CD4-positive, alpha-beta memory T cell (primary cell): ENCODE results near the gene OR2AE1. TPM values are rescaled to one million over a fixed set of nuclear protein-coding genes. Genes with fewer than 3 reads are reported as not detected.

Experiments
- CTCF ChIA-PET: fragments of 350-600 bp; sonication (Branson Sonifier 250); formaldehyde crosslinking; loops from one replicate; lab custom pipeline; 2021; ENCODE audit warnings: inconsistent platforms; ENCODE audit not compliant: partially characterized antibody; lab: Charles Lee
- POLR2A ChIA-PET: fragments of 350-600 bp; sonication (Branson Sonifier 250); formaldehyde crosslinking; loops from one replicate; lab custom pipeline; 2021; ENCODE audit not compliant: partially characterized antibody; lab: Charles Lee
- DNase-seq, 5 donors: peaks; one replicate each; pipeline versions ENCODE4 v3.0.0 to v3.0.0-alpha.2; 2020 to 2022; ENCODE audit warnings: mixed read lengths in 1 of 5
- H3K27ac ChIP-seq: one replicate; pipeline ENCODE4 v1.7.0; 2013; ENCODE audit warnings: low read depth, low read length
- H3K27me3 ChIP-seq: 2 replicates; pipeline ENCODE4 v1.7.0; 2013; ENCODE audit warnings: mild to moderate bottlenecking, low read length, moderate library complexity; ENCODE audit not compliant: insufficient read depth
- H3K36me3 ChIP-seq: 2 replicates; pipeline ENCODE4 v1.7.0; 2013; ENCODE audit warnings: mild to moderate bottlenecking, low read length, moderate library complexity; ENCODE audit not compliant: insufficient read depth
- H3K4me1 ChIP-seq: 2 replicates; pipeline ENCODE4 v1.7.0; 2013; ENCODE audit warnings: mild to moderate bottlenecking, low read length, moderate library complexity; ENCODE audit not compliant: insufficient read depth
- H3K4me3 ChIP-seq, 2 donors: one replicate each; pipeline ENCODE4 v1.7.0; 2013; ENCODE audit warnings: low read length in 2 of 2, mild to moderate bottlenecking in 1 of 2
- H3K9me3 ChIP-seq, 2 donors: one replicate each; pipeline ENCODE4 v1.7.0; 2013; ENCODE audit warnings: low read length in 2 of 2, control low read depth in 1 of 2; ENCODE audit not compliant: control insufficient read depth in 1 of 2
- H3K27ac Mint-ChIP-seq, 7 donors: one replicate each; pipeline ENCODE4 v1.8.0; 2020 to 2021; ENCODE audit warnings: mixed read lengths in 7 of 7, mild to moderate bottlenecking in 6 of 7, inconsistent platforms in 3 of 7, moderate library complexity in 3 of 7
- H3K27me3 Mint-ChIP-seq, 2 donors: one replicate each; pipeline ENCODE4 v1.8.0; 2020 to 2021; ENCODE audit warnings: mixed read lengths in 2 of 2
- H3K36me3 Mint-ChIP-seq, 2 donors: one replicate each; pipeline ENCODE4 v1.8.0; 2020 to 2021; ENCODE audit warnings: mixed read lengths in 2 of 2, inconsistent platforms in 1 of 2, mild to moderate bottlenecking in 1 of 2
- H3K4me1 Mint-ChIP-seq, 4 donors: one replicate each; pipeline ENCODE4 v1.8.0; 2020 to 2021; ENCODE audit warnings: mixed read lengths in 4 of 4, mild to moderate bottlenecking in 1 of 4
- H3K4me3 Mint-ChIP-seq, 8 donors: one replicate each; pipeline ENCODE4 v1.8.0; 2020 to 2021; ENCODE audit warnings: mixed read lengths in 8 of 8, mild to moderate bottlenecking in 7 of 8, moderate library complexity in 6 of 8, inconsistent platforms in 3 of 8
- H3K9me3 Mint-ChIP-seq, 8 donors: one replicate each; pipeline ENCODE4 v1.8.0; 2020 to 2021; ENCODE audit warnings: mixed read lengths in 8 of 8, mild to moderate bottlenecking in 5 of 8, inconsistent platforms in 3 of 8, moderate library complexity in 1 of 8
- intact Hi-C: fragments of 100-400 bp; cut with micrococcal nuclease; formaldehyde crosslinking; loops from one replicate; pipeline ENCODE4 v1.15.1; 2023
- polyA plus RNA-seq, 2 donors: library from polyadenylated mRNA; unstranded; fragments of 300-500 nt; fragmentation: Illumina TruSeq; gene quantifications; one replicate each; pipeline ENCODE4 v1.2.3, GENCODE V29; 2021
- total RNA-seq, 2 experiments: library from RNA; stranded (reverse); gene quantifications; one replicate each; pipeline ENCODE4 v1.2.3, GENCODE V29; 2021

Gene OR2AE1
- total and polyA plus RNA-seq, 4 experiments from 2014 or later = not detected

GRCh38 chr7:99840136-99840869 is 36.5 kb downstream of the OR2AE1 start:
- no peak overlapping the region for H3K27ac ChIP-seq
- H3K36me3 ChIP-seq = no peaks in the 10 kb centered on the region
- DNase-seq = no peak
- H3K4me3 ChIP-seq = no peak overlapping the region
- Mint-ChIP-seq H3K36me3 (no peaks in the 10 kb centered on the region), H3K27me3 (peaks cover 0 to 13% of the 10 kb centered on the region in 2 donors), H3K4me1 (peaks cover 0 to 1% (median 0%) of the 10 kb centered on the region in 4 donors), H3K9me3 (no peaks in the 10 kb centered on the region), H3K4me3 (no peak overlapping the region), H3K27ac (no peak overlapping the region)
- POLR2A ChIA-PET = no interaction called here
- no peaks in the 10 kb centered on the region for H3K9me3 ChIP-seq
- CTCF ChIA-PET = no interaction called here
- H3K4me1 ChIP-seq = no peaks in the 10 kb centered on the region
- intact Hi-C loops = no loop called here
- no peaks in the 10 kb centered on the region for H3K27me3 ChIP-seq

DNA sequence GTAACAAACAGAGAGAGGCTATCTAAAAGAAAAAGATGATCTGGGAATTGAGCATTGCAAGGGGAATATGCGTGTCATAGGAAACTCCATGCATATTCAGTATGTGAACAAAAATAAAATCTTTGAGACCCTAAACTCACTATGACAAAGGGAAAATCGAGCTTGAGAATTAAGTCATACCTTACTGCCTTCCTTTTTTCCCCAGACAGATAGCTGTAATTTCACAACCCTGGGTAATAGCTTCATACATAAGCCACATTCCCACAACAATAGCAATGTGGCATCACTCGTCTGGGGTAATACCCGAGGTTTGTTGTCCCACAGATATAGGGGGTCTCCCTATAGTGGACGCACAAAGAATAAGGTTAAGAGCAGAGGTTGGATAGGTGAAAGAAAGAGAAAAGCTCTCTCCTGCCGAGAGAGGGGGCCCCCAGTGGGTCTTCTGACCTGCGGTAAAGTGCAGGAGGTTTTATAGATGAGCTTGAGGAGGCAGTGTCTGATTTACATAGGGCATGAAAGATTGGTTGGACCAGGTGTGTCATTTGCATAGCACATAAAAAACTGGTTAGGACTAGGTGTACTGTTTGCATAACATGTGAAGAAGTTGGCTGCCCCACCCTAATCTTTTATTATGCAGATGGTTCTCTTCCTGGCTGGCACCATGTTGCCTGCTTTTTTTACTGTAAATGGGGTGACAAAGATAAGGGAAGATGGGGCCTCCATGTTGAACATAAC is 37.4 kb downstream of the OR2AE1 start:
- POLR2A ChIA-PET = interaction anchor here (0.5 kb wide), 1 partner anchor 9 kb away, joined by 4 read pairs; no protein-coding TSS in a partner anchor
- Histone ChIP-seq H3K4me3 (no peak overlapping the region), H3K36me3 (no peaks in the 10 kb centered on the region), H3K27ac (no peak overlapping the region), H3K27me3 (no peaks in the 10 kb centered on the region), H3K4me1 (no peaks in the 10 kb centered on the region), H3K9me3 (no peaks in the 10 kb centered on the region)
- H3K4me1 Mint-ChIP-seq = peaks cover 0 to 1% (median 0%) of the 10 kb centered on the region in 4 donors
- no peaks in the 10 kb centered on the region for H3K36me3 Mint-ChIP-seq
- intact Hi-C loops = no loop called here
- no peak overlapping the region for H3K4me3 Mint-ChIP-seq
- CTCF ChIA-PET = no interaction called here
- H3K9me3 Mint-ChIP-seq = no peaks in the 10 kb centered on the region
- H3K27me3 Mint-ChIP-seq = peaks cover 0 to 13% of the 10 kb centered on the region in 2 donors
- no peak for DNase-seq
- H3K27ac Mint-ChIP-seq = no peak overlapping the region

- no peaks in the 10 kb centered on the region for H3K36me3 Mint-ChIP-seq
- H3K27me3 Mint-ChIP-seq = peaks cover 0 to 9% of the 10 kb centered on the region in 2 donors
- peak overlapping the region in 1 of 7 donors; percentile 56 for H3K27ac Mint-ChIP-seq
- no peak overlapping the region for H3K4me3 Mint-ChIP-seq
- H3K4me1 Mint-ChIP-seq = peaks cover 0 to 1% (median 0%) of the 10 kb centered on the region in 4 donors
- Histone ChIP-seq H3K27me3 (no peaks in the 10 kb centered on the region), H3K36me3 (no peaks in the 10 kb centered on the region), H3K4me3 (no peak overlapping the region), H3K9me3 (no peaks in the 10 kb centered on the region), H3K4me1 (no peaks in the 10 kb centered on the region), H3K27ac (no peak overlapping the region)
- intact Hi-C loops = no loop called here
- no peak for DNase-seq
- no peaks in the 10 kb centered on the region for H3K9me3 Mint-ChIP-seq
- ChIA-PET CTCF (interaction anchor here (1.2 kb wide), 1 partner anchor 77 kb away, joined by 3 read pairs; no protein-coding TSS in a partner anchor), POLR2A (no interaction called here)
Observed at GRCh38 chr7:99837649-99838361, 39.0 kb downstream of the OR2AE1 start.

DNA sequence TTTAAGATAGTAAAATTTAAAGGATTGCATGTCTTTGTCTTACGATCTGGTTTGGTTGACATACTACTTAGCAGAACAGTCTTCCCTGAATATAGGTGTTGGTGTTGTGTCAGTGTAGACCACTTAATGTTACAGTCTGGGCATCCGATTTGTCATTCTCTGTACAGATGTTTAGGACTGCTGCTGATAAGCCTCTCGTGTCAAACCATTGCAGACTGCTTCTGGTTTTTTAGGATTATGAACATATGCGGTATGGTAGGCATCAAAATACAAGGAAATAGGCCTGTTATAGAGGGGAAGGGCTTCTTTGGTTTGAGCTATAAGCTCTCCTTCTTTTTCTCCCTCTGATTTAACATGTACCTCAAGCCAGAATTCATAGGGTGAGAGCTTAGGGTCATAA is 41.6 kb downstream of the OR2AE1 start:
- H3K4me3 Mint-ChIP-seq = no peak overlapping the region

DNA sequence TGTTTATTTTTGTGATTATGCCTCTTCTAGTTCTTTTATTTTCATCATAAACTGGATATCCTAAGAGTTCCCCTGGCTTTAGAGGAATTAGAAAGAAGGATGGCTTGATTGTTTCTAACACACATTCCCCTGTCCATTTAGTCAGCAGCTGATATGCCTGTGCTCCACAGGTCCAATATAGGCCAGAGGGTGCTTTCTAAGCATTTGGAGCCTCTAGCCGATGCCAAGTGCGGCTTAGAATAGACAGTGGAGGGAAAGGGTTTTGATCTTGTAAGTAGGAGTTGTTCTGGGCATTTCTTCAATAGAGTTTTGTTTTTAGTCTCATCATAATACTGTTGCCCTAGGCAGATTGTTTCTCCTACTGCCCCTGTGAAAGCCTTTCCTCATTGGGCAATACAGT is 42.5 kb downstream of the OR2AE1 start:
- CTCF ChIA-PET = no interaction called here

More for the DNA sequence above, 41.6 kb downstream of the OR2AE1 start:
- Histone ChIP-seq H3K4me3 (no peak overlapping the region), H3K36me3 (no peaks in the 10 kb centered on the region), H3K9me3 (no peaks in the 10 kb centered on the region), H3K27me3 (no peaks in the 10 kb centered on the region), H3K27ac (no peak overlapping the region), H3K4me1 (no peaks in the 10 kb centered on the region)
- H3K36me3 Mint-ChIP-seq = no peaks in the 10 kb centered on the region
- peaks cover 4 to 6% of the 10 kb centered on the region in 2 donors for H3K27me3 Mint-ChIP-seq
- H3K9me3 Mint-ChIP-seq = no peaks in the 10 kb centered on the region
- no peak for DNase-seq
- POLR2A ChIA-PET = no interaction called here
- intact Hi-C loops = no loop called here
- CTCF ChIA-PET = no interaction called here
- H3K27ac Mint-ChIP-seq = no peak overlapping the region
- H3K4me1 Mint-ChIP-seq = peaks cover 0 to 1% (median 0%) of the 10 kb centered on the region in 4 donors

GRCh38 chr7:99833289-99833877 is 43.5 kb downstream of the OR2AE1 start:
- ChIA-PET CTCF (no interaction called here), POLR2A (no interaction called here)
- Mint-ChIP-seq H3K27me3 (peaks cover 5 to 6% of the 10 kb centered on the region in 2 donors), H3K9me3 (no peaks in the 10 kb centered on the region), H3K36me3 (no peaks in the 10 kb centered on the region), H3K4me1 (peaks cover 0 to 1% (median 0%) of the 10 kb centered on the region in 4 donors), H3K27ac (no peak overlapping the region), H3K4me3 (no peak overlapping the region)
- no peak overlapping the region for H3K27ac ChIP-seq
- DNase-seq = no peak
- H3K4me3 ChIP-seq = no peak overlapping the region
- no peaks in the 10 kb centered on the region for H3K4me1 ChIP-seq
- no peaks in the 10 kb centered on the region for H3K9me3 ChIP-seq
- H3K36me3 ChIP-seq = no peaks in the 10 kb centered on the region
- intact Hi-C loops = no loop called here
- H3K27me3 ChIP-seq = no peaks in the 10 kb centered on the region

More for the DNA sequence above, 42.5 kb downstream of the OR2AE1 start:
- Mint-ChIP-seq H3K27ac (no peak overlapping the region), H3K27me3 (peaks cover 4 to 6% of the 10 kb centered on the region in 2 donors), H3K9me3 (no peaks in the 10 kb centered on the region), H3K4me3 (no peak overlapping the region), H3K36me3 (no peaks in the 10 kb centered on the region), H3K4me1 (peaks cover 0 to 1% (median 0%) of the 10 kb centered on the region in 4 donors)
- H3K4me3 ChIP-seq = no peak overlapping the region
- DNase-seq = no peak
- no peak overlapping the region for H3K27ac ChIP-seq
- no peaks in the 10 kb centered on the region for H3K9me3 ChIP-seq
- no peaks in the 10 kb centered on the region for H3K27me3 ChIP-seq
- intact Hi-C loops = no loop called here
- no peaks in the 10 kb centered on the region for H3K4me1 ChIP-seq
- POLR2A ChIA-PET = no interaction called here
- H3K36me3 ChIP-seq = no peaks in the 10 kb centered on the region
